K562 (cell line): ENCODE results near the gene SOCS3. TPM values are rescaled to one million over a fixed set of nuclear protein-coding genes. Genes with fewer than 3 reads are reported as not detected.

Experiments used
- CLOCK ChIP-seq: fragments of 250-450 bp; sonication (Bioruptor Pico); IDR thresholded peaks from 2 replicates; pipeline ENCODE4 v1.4.0; 2020; ENCODE audit warnings: mild to moderate bottlenecking, moderate library complexity, borderline replicate concordance
- DIDO1 ChIP-seq: fragments of 450-650 bp; IDR thresholded peaks from 2 replicates; pipeline ENCODE4 v1.6.1; 2016; ENCODE audit warnings: low read depth, missing biosample characterization, missing genetic modification characterization
- HDAC2 ChIP-seq: fragments of 450-650 bp; IDR thresholded peaks from 2 replicates; pipeline ENCODE4 v1.6.1; 2016; ENCODE audit warnings: mild to moderate bottlenecking
- KAT2B ChIP-seq: IDR thresholded peaks from one replicate; pipeline ENCODE4 v1.6.1; 2012; ENCODE audit warnings: low read depth, mild to moderate bottlenecking, control low read depth, inconsistent platforms, low read length, moderate library complexity
- MTF1 ChIP-seq: fragments of 250-450 bp; sonication (Bioruptor Pico); IDR thresholded peaks from 2 replicates; pipeline ENCODE4 v1.9.0; 2021; ENCODE audit warnings: moderate library complexity, mild to moderate bottlenecking, inconsistent platforms, borderline replicate concordance
- MYC ChIP-seq, 2 experiments: fragments of 250-450 bp in 1 of 2; sonication (Bioruptor Pico) in 1 of 2; IDR thresholded peaks; 2 replicates each; pipeline versions ENCODE4 v1.5.1 to v1.6.1; 2012 to 2021; ENCODE audit warnings: low read depth in 2 of 2, borderline replicate concordance in 1 of 2, improper control_type of control experiment in 1 of 2, low read length in 1 of 2, mild to moderate bottlenecking in 1 of 2, moderate library complexity in 1 of 2
- NCOA1 ChIP-seq: fragments of 450-650 bp; IDR thresholded peaks from 2 replicates; pipeline ENCODE4 v1.6.1; 2016; ENCODE audit warnings: low read depth
- SIRT6 ChIP-seq: IDR thresholded peaks from one replicate; pipeline ENCODE4 v1.6.1; 2012; ENCODE audit warnings: low read depth, mild to moderate bottlenecking, control low read depth, inconsistent platforms, low read length, moderate library complexity
- SMAD3 ChIP-seq: fragments of 450-650 bp; formaldehyde crosslinking; conservative IDR thresholded peaks from 2 replicates; pipeline ENCODE4 v1.4.0; 2020; ENCODE audit warnings: mild to moderate bottlenecking
- ZFP1 ChIP-seq: fragments of 450-650 bp; formaldehyde crosslinking; IDR thresholded peaks from 2 replicates; pipeline ENCODE4 v1.4.0; 2020; ENCODE audit warnings: mild to moderate bottlenecking, mixed read lengths
- ZKSCAN3 ChIP-seq: fragments of 250-450 bp; sonication (Bioruptor Pico); IDR thresholded peaks from 2 replicates; pipeline ENCODE4 v1.4.0; 2020
- ZNF318 ChIP-seq, 2 experiments: fragments of 450-650 bp; IDR thresholded peaks; 2 replicates each; pipeline ENCODE4 v1.6.1; 2016; ENCODE audit warnings: mild to moderate bottlenecking in 2 of 2, borderline replicate concordance in 1 of 2, low read depth in 1 of 2, moderate library complexity in 1 of 2
- polyA plus RNA-seq, 8 experiments: library from polyadenylated mRNA; depleted of rRNA in 4 of 8; stranded (reverse) in 5 of 8; unstranded in 3 of 8; fragments of >200 nt; fragmentation: Nextera tagmentation in 2 of 8; fragmentation: Illumina TruSeq in 1 of 8; extraction: Ambion mirVana in 2 of 8; extraction: Trizol in 1 of 8; gene quantifications; 2 replicates each; pipeline versions ENCODE4 v1.2.1 to v1.2.3, GENCODE V29; 2011 to 2014; ENCODE audit warnings: inconsistent platforms in 1 of 8, missing spikeins in 1 of 8
- total RNA-seq, 7 experiments: library from RNA; depleted of rRNA in 6 of 7; stranded (reverse); fragments of >200 nt in 6 of 7; fragmentation: Illumina TruSeq in 2 of 7; extraction: Trizol in 2 of 7; gene quantifications; 2 replicates each; pipeline versions ENCODE4 v1.2.1 to v1.2.3, GENCODE V29; 2011 to 2021; ENCODE audit warnings: low replicate concordance in 1 of 7
- TF ChIP-seq, protein P1 (sequence below): fragments of 250-450 bp; sonication (Bioruptor Pico); IDR thresholded peaks from 2 replicates; pipeline ENCODE4 v1.9.0; 2021; ENCODE audit warnings: mild to moderate bottlenecking, inconsistent platforms

Gene SOCS3
- total and polyA plus RNA-seq, 9 of the 15 experiments (the other 6 are each of a cell fraction or from before 2014, with no cell fraction given): 0.56 to 38.9 (median 13.7) TPM

- TF ChIP-seq ZNF318 (IDR thresholded peaks at IDR 0.05; ENCODE audit: borderline replicate concordance in 1 of 2, low read depth in 1 of 2) (no peak), ZFP1 (CRISPR knock-in tag) (no peak), MTF1 (CRISPR knock-in tag) (no peak), KAT2B (no peak), SMAD3 (CRISPR knock-in tag) (no peak), MYC (IDR thresholded peaks at IDR 0.05; ENCODE audit: low read depth, low read length) (no peak), MYC (CRISPR knock-in tag; IDR thresholded peaks at IDR 0.05; ENCODE audit: borderline replicate concordance, low read depth) (no peak), CLOCK (CRISPR knock-in tag) (no peak), SIRT6 (no peak), DIDO1 (tag) (no peak), HDAC2 (no peak), NCOA1 (no peak), ZKSCAN3 (CRISPR knock-in tag) (no peak)
- TF ChIP-seq, protein P1, sequence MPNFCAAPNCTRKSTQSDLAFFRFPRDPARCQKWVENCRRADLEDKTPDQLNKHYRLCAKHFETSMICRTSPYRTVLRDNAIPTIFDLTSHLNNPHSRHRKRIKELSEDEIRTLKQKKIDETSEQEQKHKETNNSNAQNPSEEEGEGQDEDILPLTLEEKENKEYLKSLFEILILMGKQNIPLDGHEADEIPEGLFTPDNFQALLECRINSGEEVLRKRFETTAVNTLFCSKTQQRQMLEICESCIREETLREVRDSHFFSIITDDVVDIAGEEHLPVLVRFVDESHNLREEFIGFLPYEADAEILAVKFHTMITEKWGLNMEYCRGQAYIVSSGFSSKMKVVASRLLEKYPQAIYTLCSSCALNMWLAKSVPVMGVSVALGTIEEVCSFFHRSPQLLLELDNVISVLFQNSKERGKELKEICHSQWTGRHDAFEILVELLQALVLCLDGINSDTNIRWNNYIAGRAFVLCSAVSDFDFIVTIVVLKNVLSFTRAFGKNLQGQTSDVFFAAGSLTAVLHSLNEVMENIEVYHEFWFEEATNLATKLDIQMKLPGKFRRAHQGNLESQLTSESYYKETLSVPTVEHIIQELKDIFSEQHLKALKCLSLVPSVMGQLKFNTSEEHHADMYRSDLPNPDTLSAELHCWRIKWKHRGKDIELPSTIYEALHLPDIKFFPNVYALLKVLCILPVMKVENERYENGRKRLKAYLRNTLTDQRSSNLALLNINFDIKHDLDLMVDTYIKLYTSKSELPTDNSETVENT (CRISPR knock-in tag): no peak
Measured at GRCh38 chr17:78346605-78347250, 13.1 kb downstream of the SOCS3 start (continued).
